Right renal pelvis (tissue), 4 donors: ENCODE results near the gene REPS2. TPM values are rescaled to one million over a fixed set of nuclear protein-coding genes. Genes with fewer than 3 reads are reported as not detected.

Experiments
- DNase-seq, 4 donors: peaks; one replicate each; pipeline ENCODE4 v3.0.0-alpha.2; 2013; ENCODE audit warnings: low read depth in 4 of 4, low spot score in 3 of 4, missing footprints in 1 of 4
- polyA plus RNA-seq, 4 donors: library from polyadenylated mRNA; unstranded; fragments of 120-200 nt; gene quantifications; one replicate each; pipeline ENCODE4 v1.2.1, GENCODE V29; 2013; ENCODE audit not compliant: insufficient read length in 4 of 4

REPS2 gene
- polyA plus RNA-seq, 4 donors, result 13.1 to 20.4 (median 18.6) TPM

DNA sequence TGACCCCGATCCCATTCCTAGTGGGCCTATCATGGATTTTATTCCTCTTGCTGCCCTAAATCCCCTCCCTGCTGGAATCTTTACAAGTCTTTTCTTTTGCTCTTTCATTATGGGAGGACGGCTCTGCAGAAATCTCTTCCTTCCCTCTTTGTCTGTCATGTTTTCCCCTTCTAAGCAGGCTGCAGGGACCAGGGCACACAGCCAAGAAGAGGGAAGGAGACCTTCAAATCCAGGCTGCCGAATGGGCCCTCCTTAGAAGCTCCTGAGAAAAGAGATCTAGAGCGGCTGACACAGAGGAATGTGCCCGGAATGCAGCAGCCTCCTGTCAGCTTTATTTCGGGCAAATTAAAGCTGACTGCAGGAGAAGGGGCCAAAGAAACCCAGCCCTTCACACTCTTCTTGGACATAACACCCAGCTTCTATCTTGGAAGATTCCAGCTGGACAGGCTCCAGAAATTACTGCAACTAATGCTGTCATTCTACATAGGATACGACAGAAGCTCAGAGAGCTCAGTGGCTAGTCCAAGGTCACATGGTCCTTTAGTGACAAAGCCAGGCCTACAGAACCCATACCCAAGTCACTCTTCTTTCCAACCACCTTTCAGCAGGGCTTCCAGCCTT is 240.8 kb downstream of the REPS2 start:
- peak in 2 of 4 donors; percentile 4 to 10 for DNase-seq

DNA sequence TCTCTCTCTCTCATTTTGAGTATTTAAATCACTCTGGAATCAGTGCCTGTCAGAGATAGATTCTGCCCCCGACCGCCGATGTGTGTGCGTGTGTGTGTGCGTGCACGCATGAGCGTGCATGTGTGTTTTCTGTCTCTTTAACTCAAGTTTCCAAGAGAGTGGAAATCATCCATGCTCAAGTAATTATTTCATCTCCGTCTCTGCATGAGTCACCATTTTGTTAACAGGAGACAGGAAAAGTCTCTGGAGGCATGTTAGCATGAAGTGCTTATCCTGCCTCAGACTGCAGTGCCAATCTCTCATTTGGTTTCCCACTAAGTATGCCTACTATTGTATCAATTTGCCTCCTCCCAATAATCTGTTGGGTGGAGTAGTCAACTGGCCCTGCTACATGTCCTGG is 245.6 kb downstream of the REPS2 start:
- DNase-seq, result no peak

Other genes starting within 250 kb of the REPS2 start
- gene CTPS2, start 234.0 kb upstream of the REPS2 start, polyA plus RNA-seq, result 10 to 100 TPM; 34.6 to 37.1 (median 36.1) TPM
- gene SYAP1, start 227.0 kb upstream of the REPS2 start, polyA plus RNA-seq, result 10 to 100 TPM; 31.6 to 34.4 (median 33.7) TPM
- 10 to 100 TPM; 14.2 to 17.7 (median 16.2) TPM for gene TXLNG, start 160.2 kb upstream of the REPS2 start, polyA plus RNA-seq
- gene RBBP7, start 76.3 kb upstream of the REPS2 start, polyA plus RNA-seq, result 100 to 1,000 TPM; 191 to 227 (median 212) TPM